ENCODE results near the gene DST. TPM values are rescaled to one million over a fixed set of nuclear protein-coding genes. Genes with fewer than 3 reads are reported as not detected.

DST gene
- total and polyA plus RNA-seq, 2 of the 8 experiments (the other 6 are each of a cell fraction or from before 2014, with no cell fraction given): 49.4 to 116 TPM

GRCh38 chr6:56505512-56506260 lies 137.0 kb downstream of the DST start:
- Histone ChIP-seq H3K9ac (replicated peaks in 1 of 4; ENCODE audit: extremely low read depth in 1 of 4, low read depth in 3 of 4, low read length in 3 of 4) (no peak overlapping the region), H2BK15ac (ENCODE audit: low read length) (no peak overlapping the region), H2BK120ac (replicated peaks; ENCODE audit: low read depth, low read length) (no peak overlapping the region), H3K27me3 (replicated peaks in 1 of 4; ENCODE audit: control insufficient read depth in 3 of 4, extremely low read depth in 1 of 4, insufficient read depth in 3 of 4, low read length in 3 of 4) (no peaks in the 10 kb centered on the region), H2BK12ac (ENCODE audit: low read depth, low read length) (no peak overlapping the region), H4K8ac (ENCODE audit: extremely low read depth, insufficient read depth, low read length) (no peak overlapping the region), H3K79me1 (ENCODE audit: low read depth, low read length) (no peaks in the 10 kb centered on the region), H3K79me2 (ENCODE audit: control insufficient read depth in 1 of 2, insufficient read depth in 2 of 2, low read length in 2 of 2) (no peaks in the 10 kb centered on the region), H3K4me2 (ENCODE audit: insufficient read depth in 1 of 2, low read depth in 2 of 2, low read length in 2 of 2) (no peak overlapping the region), H3K56ac (replicated peaks; ENCODE audit: insufficient read length, low read depth, low read length) (no peak overlapping the region), H3K9me3 (ENCODE audit: insufficient read depth in 2 of 2, low read depth in 1 of 2, low read length in 1 of 2) (no peaks in the 10 kb centered on the region), H3K27ac (ENCODE audit: low read depth, low read length) (no peak overlapping the region), H4K91ac (replicated peaks; ENCODE audit: insufficient read length, low read length) (no peak overlapping the region), H2AFZ (ENCODE audit: low read length) (no peak overlapping the region), H3K4ac (replicated peaks; ENCODE audit: insufficient read length, low read depth, low read length) (no peak overlapping the region), H2BK20ac (ENCODE audit: low read length) (no peak overlapping the region), H3K4me1 (replicated peaks in 1 of 4; ENCODE audit: control insufficient read depth in 3 of 4, insufficient read depth in 4 of 4, low read length in 3 of 4) (no peaks in the 10 kb centered on the region), H3K23me2 (ENCODE audit: low read depth, low read length) (no peaks in the 10 kb centered on the region; the same call in 1 of the 2 replicates), H3K36me3 (ENCODE audit: control insufficient read depth in 2 of 4, insufficient read depth in 4 of 4, low read length in 3 of 4) (peaks cover 2 to 42% (median 19%) of the 10 kb centered on the region in 4 experiments; a peak in 7 of 8 replicates), H4K5ac (ENCODE audit: insufficient read length, low read depth, low read length) (no peak overlapping the region), H3K18ac (ENCODE audit: extremely low read depth, low read length) (no peak overlapping the region), H3K23ac (ENCODE audit: insufficient read length) (no peak overlapping the region), H2BK5ac (ENCODE audit: low read depth, low read length) (no peak overlapping the region), H3K14ac (ENCODE audit: insufficient read length) (no peak overlapping the region), H4K20me1 (replicated peaks in 1 of 2; ENCODE audit: control insufficient read depth in 1 of 2, insufficient read depth in 2 of 2, low read length in 2 of 2) (peaks cover 0 to 2% of the 10 kb centered on the region in 2 experiments), H2AK5ac (ENCODE audit: low read depth, low read length) (no peak overlapping the region), H3K4me3 (ENCODE audit: extremely low read depth in 1 of 4, insufficient read depth in 2 of 4, low read depth in 3 of 4, low read length in 4 of 4) (no peak overlapping the region)
- no peak for TF ChIP-seq HDAC2 (IDR thresholded peaks at IDR 0.05; ENCODE audit: borderline replicate concordance in 1 of 2, low read depth in 2 of 2, low read length in 2 of 2)
- TF ChIP-seq USF2 (IDR thresholded peaks at IDR 0.05; ENCODE audit: low read length): no peak
- TF ChIP-seq CREB1 (IDR thresholded peaks at IDR 0.05): no peak
- TF ChIP-seq EZH2 (IDR thresholded peaks at IDR 0.05; ENCODE audit: low read depth, low read length, severe bottlenecking): no peak
- TF ChIP-seq JUN (IDR thresholded peaks at IDR 0.05; ENCODE audit: low read depth, low read length): no peak
- CTCF ChIA-PET (ENCODE audit: partially characterized antibody): no interaction called here
- POLR2A ChIA-PET (ENCODE audit: partially characterized antibody): no interaction called here
- no peak for DNase-seq (ENCODE audit: low read depth in 1 of 2, low spot score in 2 of 2)
- no peak for FAIRE-seq
- 41% methylated on average over 2 of the region's 2 CpGs; no CpG with 5 or more reads in 1 of the 2 experiments for WGBS, 2 experiments (ENCODE audit: extremely low coverage in 1 of 2, insufficient coverage in 1 of 2, insufficient read length in 1 of 2, insufficient replicate concordance in 2 of 2, low coverage in 1 of 2, low lambda C conversion rate in 2 of 2, missing lambda C conversion rate in 1 of 2)
